Stimulated activated CD8-positive, alpha-beta memory T cell treated with anti-CD3 and anti-CD28 coated beads, Interleukin-4, amount 100 ng/mL, for 1 hour (primary cell): ENCODE measurements around the gene FAM131B.

Experiments
- DNase-seq, 2 donors: peaks; one replicate each; pipeline ENCODE4 v3.0.0-alpha.2; 2020; ENCODE audit warnings: low read depth in 2 of 2, low spot score in 1 of 2

The FAM131B gene

GRCh38 chr7:143383642-143383957 is 21.1 kb upstream of the FAM131B start:
- DNase-seq = no peak

- DNase-seq = no peak
These were observed 20.5 kb upstream of the FAM131B start for GRCh38 chr7:143382791-143383641.

- no peak for DNase-seq
These were observed 19.7 kb upstream of the FAM131B start for GRCh38 chr7:143382126-143382790.

- no peak for DNase-seq
These were observed 19.1 kb upstream of the FAM131B start for GRCh38 chr7:143381427-143382125.

- peak; percentile 69 to 76 for DNase-seq
These were observed 18.3 kb upstream of the FAM131B start, which contains the start of gene ZYX for GRCh38 chr7:143380646-143381426. Gene ZYX (plus strand): TSS chr7:143381345. CDS start chr7:143381572, 227 bp downstream.

GRCh38 chr7:143380260-143380645 is 17.7 kb upstream of the FAM131B start:
- DNase-seq = peak; percentile 77 to 89

GRCh38 chr7:143379611-143380259 is 17.2 kb upstream of the FAM131B start:
- DNase-seq = no peak

GRCh38 chr7:143376396-143376795 is 13.9 kb upstream of the FAM131B start:
- DNase-seq = no peak

GRCh38 chr7:143375298-143376034 is 13.0 kb upstream of the FAM131B start:
- DNase-seq = no peak

- DNase-seq = no peak
These were observed 12.0 kb upstream of the FAM131B start for GRCh38 chr7:143374561-143374960.

GRCh38 chr7:143373255-143373794 is 10.8 kb upstream of the FAM131B start:
- no peak for DNase-seq

- no peak for DNase-seq
These were observed 9.6 kb upstream of the FAM131B start for GRCh38 chr7:143372070-143372469.

- DNase-seq = no peak
These were observed 7.5 kb upstream of the FAM131B start for GRCh38 chr7:143369678-143370651.

GRCh38 chr7:143368387-143368786 is 5.9 kb upstream of the FAM131B start:
- DNase-seq = no peak

- DNase-seq = no peak
These were observed 5.5 kb upstream of the FAM131B start for GRCh38 chr7:143367972-143368371.

- no peak for DNase-seq
These were observed 764 bp upstream of the FAM131B start for GRCh38 chr7:143363016-143363937.

GRCh38 chr7:143361552-143362130 is 872 bp downstream of the FAM131B start:
- DNase-seq = no peak
